ENCODE measurements around the gene DIP2C. TPM values are rescaled to one million over a fixed set of nuclear protein-coding genes. Genes with fewer than 3 reads are reported as not detected.

DIP2C gene
- total RNA-seq, 1 experiment from 2014 or later: 11.0 TPM

GRCh38 chr10:607545-608185 lies 81.8 kb downstream of the DIP2C start (continued):
- TF ChIP-seq, protein P1, sequence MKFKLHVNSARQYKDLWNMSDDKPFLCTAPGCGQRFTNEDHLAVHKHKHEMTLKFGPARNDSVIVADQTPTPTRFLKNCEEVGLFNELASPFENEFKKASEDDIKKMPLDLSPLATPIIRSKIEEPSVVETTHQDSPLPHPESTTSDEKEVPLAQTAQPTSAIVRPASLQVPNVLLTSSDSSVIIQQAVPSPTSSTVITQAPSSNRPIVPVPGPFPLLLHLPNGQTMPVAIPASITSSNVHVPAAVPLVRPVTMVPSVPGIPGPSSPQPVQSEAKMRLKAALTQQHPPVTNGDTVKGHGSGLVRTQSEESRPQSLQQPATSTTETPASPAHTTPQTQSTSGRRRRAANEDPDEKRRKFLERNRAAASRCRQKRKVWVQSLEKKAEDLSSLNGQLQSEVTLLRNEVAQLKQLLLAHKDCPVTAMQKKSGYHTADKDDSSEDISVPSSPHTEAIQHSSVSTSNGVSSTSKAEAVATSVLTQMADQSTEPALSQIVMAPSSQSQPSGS (CRISPR knock-in tag; IDR thresholded peaks at IDR 0.05; ENCODE audit: borderline replicate concordance, low read depth): no peak
- TF ChIP-seq TEAD1 (CRISPR knock-in tag; IDR thresholded peaks at IDR 0.05) (no peak), ETV6 (CRISPR knock-in tag; IDR thresholded peaks at IDR 0.05) (no peak), ZNF532 (CRISPR knock-in tag; IDR thresholded peaks at IDR 0.05; ENCODE audit: borderline replicate concordance) (no peak), RELA (CRISPR knock-in tag; IDR thresholded peaks at IDR 0.05; ENCODE audit: borderline replicate concordance) (no peak), NFATC4 (CRISPR knock-in tag; IDR thresholded peaks at IDR 0.05) (no peak), TCF7 (CRISPR knock-in tag; IDR thresholded peaks at IDR 0.05; ENCODE audit: low read depth) (no peak), NFYB (CRISPR knock-in tag; conservative IDR thresholded peaks at IDR 0.05; ENCODE audit: low read depth) (no peak), CTCF (IDR thresholded peaks at IDR 0.05) (no peak), EMX1 (CRISPR knock-in tag; IDR thresholded peaks at IDR 0.05) (no peak)

GRCh38 chr10:606762-607544 lies 82.5 kb downstream of the DIP2C start:
- ChIA-PET POLR2A (no interaction called here), CTCF (interaction anchor here (0.9 kb wide), 1 partner anchor 18 kb away, joined by 3 read pairs; no protein-coding TSS in a partner anchor)
- TF ChIP-seq MLX (CRISPR knock-in tag; IDR thresholded peaks at IDR 0.05) (no peak), SOX15 (CRISPR knock-in tag; IDR thresholded peaks at IDR 0.05) (no peak), ZNF396 (CRISPR knock-in tag; IDR thresholded peaks at IDR 0.05; ENCODE audit: borderline replicate concordance) (no peak), MXD4 (CRISPR knock-in tag; IDR thresholded peaks at IDR 0.05; ENCODE audit: borderline replicate concordance) (no peak), NFE2L1 (CRISPR knock-in tag; IDR thresholded peaks at IDR 0.05) (no peak), ZNF416 (CRISPR knock-in tag; IDR thresholded peaks at IDR 0.05) (no peak), ZNF219 (CRISPR knock-in tag; IDR thresholded peaks at IDR 0.05; ENCODE audit: borderline replicate concordance) (no peak), IRF2 (CRISPR knock-in tag; IDR thresholded peaks at IDR 0.05; ENCODE audit: borderline replicate concordance, low read depth) (no peak), CBFB (CRISPR knock-in tag; IDR thresholded peaks at IDR 0.05; ENCODE audit: low read depth) (no peak), ATF1 (CRISPR knock-in tag; IDR thresholded peaks at IDR 0.05) (no peak)
- TF ChIP-seq, protein P2, sequence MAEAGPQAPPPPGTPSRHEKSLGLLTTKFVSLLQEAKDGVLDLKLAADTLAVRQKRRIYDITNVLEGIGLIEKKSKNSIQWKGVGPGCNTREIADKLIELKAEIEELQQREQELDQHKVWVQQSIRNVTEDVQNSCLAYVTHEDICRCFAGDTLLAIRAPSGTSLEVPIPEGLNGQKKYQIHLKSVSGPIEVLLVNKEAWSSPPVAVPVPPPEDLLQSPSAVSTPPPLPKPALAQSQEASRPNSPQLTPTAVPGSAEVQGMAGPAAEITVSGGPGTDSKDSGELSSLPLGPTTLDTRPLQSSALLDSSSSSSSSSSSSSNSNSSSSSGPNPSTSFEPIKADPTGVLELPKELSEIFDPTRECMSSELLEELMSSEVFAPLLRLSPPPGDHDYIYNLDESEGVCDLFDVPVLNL (CRISPR knock-in tag; IDR thresholded peaks at IDR 0.05; ENCODE audit: borderline replicate concordance, low read depth): no peak
- TF ChIP-seq, protein P3, sequence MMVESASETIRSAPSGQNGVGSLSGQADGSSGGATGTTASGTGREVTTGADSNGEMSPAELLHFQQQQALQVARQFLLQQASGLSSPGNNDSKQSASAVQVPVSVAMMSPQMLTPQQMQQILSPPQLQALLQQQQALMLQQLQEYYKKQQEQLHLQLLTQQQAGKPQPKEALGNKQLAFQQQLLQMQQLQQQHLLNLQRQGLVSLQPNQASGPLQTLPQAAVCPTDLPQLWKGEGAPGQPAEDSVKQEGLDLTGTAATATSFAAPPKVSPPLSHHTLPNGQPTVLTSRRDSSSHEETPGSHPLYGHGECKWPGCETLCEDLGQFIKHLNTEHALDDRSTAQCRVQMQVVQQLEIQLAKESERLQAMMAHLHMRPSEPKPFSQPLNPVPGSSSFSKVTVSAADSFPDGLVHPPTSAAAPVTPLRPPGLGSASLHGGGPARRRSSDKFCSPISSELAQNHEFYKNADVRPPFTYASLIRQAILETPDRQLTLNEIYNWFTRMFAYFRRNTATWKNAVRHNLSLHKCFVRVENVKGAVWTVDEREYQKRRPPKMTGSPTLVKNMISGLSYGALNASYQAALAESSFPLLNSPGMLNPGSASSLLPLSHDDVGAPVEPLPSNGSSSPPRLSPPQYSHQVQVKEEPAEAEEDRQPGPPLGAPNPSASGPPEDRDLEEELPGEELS (CRISPR knock-in tag; IDR thresholded peaks at IDR 0.05): no peak
- TF ChIP-seq, protein P4, sequence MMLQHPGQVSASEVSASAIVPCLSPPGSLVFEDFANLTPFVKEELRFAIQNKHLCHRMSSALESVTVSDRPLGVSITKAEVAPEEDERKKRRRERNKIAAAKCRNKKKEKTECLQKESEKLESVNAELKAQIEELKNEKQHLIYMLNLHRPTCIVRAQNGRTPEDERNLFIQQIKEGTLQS (CRISPR knock-in tag; conservative IDR thresholded peaks at IDR 0.05): no peak
- DNase-seq (ENCODE audit: low spot score) (no peak), ATAC-seq (no peak)
- H3K9me3 Mint-ChIP-seq: no peaks in the 10 kb centered on the region
- H3K4me3 Mint-ChIP-seq: no peak overlapping the region
- no peaks in the 10 kb centered on the region for H3K36me3 Mint-ChIP-seq
- no peaks in the 10 kb centered on the region for H3K27me3 Mint-ChIP-seq (ENCODE audit: low read depth)
- peak overlapping the region; percentile 23 for H3K27ac Mint-ChIP-seq
- peaks cover 42% of the 10 kb centered on the region for H3K4me1 Mint-ChIP-seq

All from WTC11 (cell line).